ENCODE results near the gene CDH13. TPM values are rescaled to one million over a fixed set of nuclear protein-coding genes. Genes with fewer than 3 reads are reported as not detected.

Gene CDH13
- total and polyA plus RNA-seq, 2 donors (not counting 3 experiments of a cell fraction or from before 2014, with no cell fraction given), result 96.6 to 124 TPM

- Histone ChIP-seq H3K4me2 (ENCODE audit: insufficient read depth, low read length) (no peak overlapping the region), H3K36me3 (ENCODE audit: control insufficient read depth in 2 of 2, extremely low read depth in 1 of 2, insufficient read depth in 2 of 2, low read length in 2 of 2) (no peaks in the 10 kb centered on the region), H3K79me2 (ENCODE audit: control insufficient read depth, insufficient read depth, low read length) (no peaks in the 10 kb centered on the region), H2AFZ (ENCODE audit: low read depth, low read length) (no peak overlapping the region), H3K4me3 (replicated peaks in 1 of 3; ENCODE audit: insufficient read depth in 1 of 3, low read depth in 1 of 3, low read length in 3 of 3) (no peak overlapping the region), H3K27me3 (ENCODE audit: control insufficient read depth in 2 of 2, insufficient read depth in 2 of 2, low read length in 2 of 2) (no peaks in the 10 kb centered on the region), H4K20me1 (replicated peaks; ENCODE audit: control insufficient read depth, extremely low read depth, insufficient read depth, low read length) (no peaks in the 10 kb centered on the region), H3K9ac (replicated peaks; ENCODE audit: extremely low read depth, insufficient read depth, low read length) (no peak overlapping the region), H3K27ac (ENCODE audit: insufficient read depth, low read depth, low read length) (no peak overlapping the region), H3K4me1 (ENCODE audit: control insufficient read depth, extremely low read depth, insufficient read depth, low read length) (no peaks in the 10 kb centered on the region), H3K9me3 (replicated peaks; ENCODE audit: control insufficient read depth, insufficient read depth, low read length) (no peaks in the 10 kb centered on the region), H3K9me1 (replicated peaks; ENCODE audit: control insufficient read depth, extremely low read depth, insufficient read depth, low read length) (no peaks in the 10 kb centered on the region)
- ChIA-PET CTCF (interaction anchor here (1.0 kb wide), 1 partner anchor 12 kb away, joined by 4 read pairs; no protein-coding TSS in a partner anchor), POLR2A (no interaction called here)
- no peak for DNase-seq (ENCODE audit: low read depth, low spot score)
- dilution Hi-C loops (cut with MboI; ENCODE audit: extremely low pct_ligation_motif_present, low sequenced_read_pairs) (no loop called here), intact Hi-C loops (cut with micrococcal nuclease) (no loop called here)
- no peak for FAIRE-seq
- TF ChIP-seq EZH2 (IDR thresholded peaks at IDR 0.05; ENCODE audit: borderline replicate concordance, low read depth, low read length, severe bottlenecking) (no peak), JUN (IDR thresholded peaks at IDR 0.05; ENCODE audit: borderline replicate concordance, insufficient read depth, insufficient read length, low read depth) (no peak), FOS (IDR thresholded peaks at IDR 0.05; ENCODE audit: borderline replicate concordance, insufficient read depth, low read length) (no peak), CTCF (IDR thresholded peaks at IDR 0.05; ENCODE audit: extremely low read depth in 1 of 2, insufficient read depth in 1 of 2, low read depth in 1 of 2, low read length in 2 of 2) (no peak), POLR2A (IDR thresholded peaks at IDR 0.05; ENCODE audit: low read depth, low read length) (no peak), POLR2AphosphoS5 (IDR thresholded peaks at IDR 0.05; ENCODE audit: insufficient read depth, low read depth, low read length) (no peak), GATA2 (IDR thresholded peaks at IDR 0.05; ENCODE audit: insufficient read depth, insufficient read length, low read depth, low read length) (no peak)
- BruUV-seq (replicated peaks), result no TSS peak
These were observed 600.6 kb downstream of the CDH13 start for GRCh38 chr16:83227336-83227735.

All from endothelial cell of umbilical vein (primary cell).